ENCODE results near the gene SMC5.

DNA sequence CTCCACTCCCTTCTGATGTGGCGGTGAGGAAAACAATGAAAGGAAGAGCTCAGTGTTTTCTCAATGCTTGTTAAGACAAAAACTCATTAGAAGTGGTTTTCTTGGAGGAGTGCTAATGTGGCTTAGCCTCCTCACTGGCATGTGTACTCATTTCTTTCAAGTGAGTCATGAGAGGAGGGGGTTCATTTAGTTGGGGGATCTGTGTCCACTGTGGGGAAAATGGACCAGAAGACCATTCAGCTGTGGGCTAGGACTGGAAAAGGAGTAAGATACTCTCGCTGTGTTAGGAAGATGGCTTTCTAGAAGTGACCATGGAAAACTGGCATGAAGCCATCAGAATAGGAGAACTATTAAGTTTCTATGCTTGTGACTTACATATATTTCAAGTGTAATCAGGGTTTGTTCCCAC, 132.2 kb downstream of the SMC5 start:
- TF ChIP-seq, protein P1, sequence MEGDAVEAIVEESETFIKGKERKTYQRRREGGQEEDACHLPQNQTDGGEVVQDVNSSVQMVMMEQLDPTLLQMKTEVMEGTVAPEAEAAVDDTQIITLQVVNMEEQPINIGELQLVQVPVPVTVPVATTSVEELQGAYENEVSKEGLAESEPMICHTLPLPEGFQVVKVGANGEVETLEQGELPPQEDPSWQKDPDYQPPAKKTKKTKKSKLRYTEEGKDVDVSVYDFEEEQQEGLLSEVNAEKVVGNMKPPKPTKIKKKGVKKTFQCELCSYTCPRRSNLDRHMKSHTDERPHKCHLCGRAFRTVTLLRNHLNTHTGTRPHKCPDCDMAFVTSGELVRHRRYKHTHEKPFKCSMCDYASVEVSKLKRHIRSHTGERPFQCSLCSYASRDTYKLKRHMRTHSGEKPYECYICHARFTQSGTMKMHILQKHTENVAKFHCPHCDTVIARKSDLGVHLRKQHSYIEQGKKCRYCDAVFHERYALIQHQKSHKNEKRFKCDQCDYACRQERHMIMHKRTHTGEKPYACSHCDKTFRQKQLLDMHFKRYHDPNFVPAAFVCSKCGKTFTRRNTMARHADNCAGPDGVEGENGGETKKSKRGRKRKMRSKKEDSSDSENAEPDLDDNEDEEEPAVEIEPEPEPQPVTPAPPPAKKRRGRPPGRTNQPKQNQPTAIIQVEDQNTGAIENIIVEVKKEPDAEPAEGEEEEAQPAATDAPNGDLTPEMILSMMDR (conservative IDR thresholded peaks at IDR 0.05; ENCODE audit: low read depth, low read length), result no peak
- no peak for TF ChIP-seq EZH2 (IDR thresholded peaks at IDR 0.05; ENCODE audit: low read length, unreplicated experiment)
- TF ChIP-seq EZH2phosphoT487 (IDR thresholded peaks at IDR 0.05; ENCODE audit: borderline replicate concordance, low read length), result no peak
